SK-N-MC (cell line): ENCODE measurements around the gene MGAT5B.
"Not testable (repeated sequence)": the region's sequence is repeated elsewhere in the genome, so short reads cannot be mapped to it uniquely, and the experiment has no call there.

ENCODE experiments used
- DNase-seq: peaks from one replicate; pipeline ENCODE4 v3.0.0-alpha.2; 2011; ENCODE audit warnings: low read depth, low spot score
- H3K27ac ChIP-seq: fragments of 200-600 bp; sonication (generic); 2 replicates; pipeline ENCODE4 v1.5.1; 2016; ENCODE audit warnings: mixed run types
- H3K36me3 ChIP-seq: fragments of 200-600 bp; sonication (generic); 2 replicates; pipeline ENCODE4 v1.6.1; 2017; ENCODE audit warnings: antibody characterized with exemption, low read length, mixed read lengths; ENCODE audit not compliant: insufficient read depth
- H3K4me3 ChIP-seq: fragments of 200-600 bp; sonication (generic); 2 replicates; pipeline ENCODE4 v1.5.1; 2016
- H3K9ac ChIP-seq: fragments of 200-600 bp; sonication (generic); 2 replicates; pipeline ENCODE4 v1.8.0; 2017; ENCODE audit warnings: mixed run types, mixed read lengths; ENCODE audit not compliant: insufficient read length
- H3K9me3 ChIP-seq: fragments of 200-600 bp; sonication (generic); 2 replicates; pipeline ENCODE4 v1.6.1; 2017; ENCODE audit warnings: low read depth, mild to moderate bottlenecking, antibody characterized with exemption, low read length, moderate library complexity, mixed read lengths
- EZH2 ChIP-seq: fragments of 200-600 bp; sonication (generic); IDR thresholded peaks from one replicate; pipeline ENCODE4 v1.6.1; 2017; ENCODE audit warnings: antibody characterized with exemption
- FOXP2 ChIP-seq: optimal IDR thresholded peaks from 2 replicates; pipeline ENCODE3; 2011; ENCODE audit warnings: mild to moderate bottlenecking, moderate library complexity; ENCODE audit not compliant: insufficient read depth; ENCODE audit errors: extremely low read length, control extremely low read depth
- POLR2AphosphoS5 ChIP-seq: IDR thresholded peaks from 2 replicates; pipeline ENCODE4 v1.6.1; 2012; ENCODE audit warnings: mild to moderate bottlenecking, low read depth, low read length, borderline replicate concordance

MGAT5B gene

GRCh38 chr17:76830987-76831715, 37.1 kb upstream of the MGAT5B start:
- no peak for TF ChIP-seq EZH2
- no peak for TF ChIP-seq FOXP2
- TF ChIP-seq POLR2AphosphoS5: no peak
- H3K9ac ChIP-seq: no peak overlapping the region
- no peak overlapping the region for H3K4me3 ChIP-seq
- H3K27ac ChIP-seq: no peak overlapping the region
- DNase-seq: no peak
- no peaks in the 10 kb centered on the region for H3K9me3 ChIP-seq
- H3K36me3 ChIP-seq: no peaks in the 10 kb centered on the region

GRCh38 chr17:76833034-76833644, 35.1 kb upstream of the MGAT5B start:
- H3K4me3 ChIP-seq: no peak overlapping the region
- no peaks in the 10 kb centered on the region for H3K9me3 ChIP-seq
- TF ChIP-seq FOXP2 (no peak), POLR2AphosphoS5 (no peak), EZH2 (no peak)
- no peak overlapping the region for H3K27ac ChIP-seq
- H3K36me3 ChIP-seq: no peaks in the 10 kb centered on the region
- DNase-seq: no peak
- H3K9ac ChIP-seq: no peak overlapping the region

GRCh38 chr17:76833747-76834146, 34.5 kb upstream of the MGAT5B start:
- Histone ChIP-seq H3K9ac (no peak overlapping the region), H3K27ac (no peak overlapping the region), H3K4me3 (no peak overlapping the region), H3K9me3 (no peaks in the 10 kb centered on the region), H3K36me3 (no peaks in the 10 kb centered on the region)
- DNase-seq: no peak
- TF ChIP-seq EZH2 (no peak), POLR2AphosphoS5 (no peak), FOXP2 (no peak)

GRCh38 chr17:76834870-76835269, 33.3 kb upstream of the MGAT5B start:
- Histone ChIP-seq H3K4me3 (no peak overlapping the region), H3K36me3 (no peaks in the 10 kb centered on the region), H3K27ac (no peak overlapping the region), H3K9ac (no peak overlapping the region), H3K9me3 (no peaks in the 10 kb centered on the region)
- TF ChIP-seq POLR2AphosphoS5: no peak
- TF ChIP-seq FOXP2: no peak
- no peak for TF ChIP-seq EZH2
- DNase-seq: no peak

GRCh38 chr17:76840443-76840767, 27.8 kb upstream of the MGAT5B start:
- TF ChIP-seq EZH2: no peak
- TF ChIP-seq POLR2AphosphoS5: no peak
- no peak for TF ChIP-seq FOXP2
- Histone ChIP-seq H3K27ac (no peak overlapping the region), H3K4me3 (no peak overlapping the region), H3K9ac (no peak overlapping the region), H3K36me3 (no peaks in the 10 kb centered on the region), H3K9me3 (no peaks in the 10 kb centered on the region)
- no peak for DNase-seq

GRCh38 chr17:76840884-76841775, 27.1 kb upstream of the MGAT5B start:
- Histone ChIP-seq H3K36me3 (no peaks in the 10 kb centered on the region), H3K4me3 (no peak overlapping the region), H3K9ac (no peak overlapping the region), H3K27ac (no peak overlapping the region), H3K9me3 (no peaks in the 10 kb centered on the region)
- no peak for TF ChIP-seq EZH2
- TF ChIP-seq FOXP2: no peak
- TF ChIP-seq POLR2AphosphoS5: no peak
- no peak for DNase-seq

GRCh38 chr17:76841776-76842405, 26.3 kb upstream of the MGAT5B start:
- H3K9ac ChIP-seq: no peak overlapping the region
- no peak overlapping the region for H3K27ac ChIP-seq
- TF ChIP-seq EZH2: no peak
- no peak for TF ChIP-seq POLR2AphosphoS5
- DNase-seq: no peak
- H3K9me3 ChIP-seq: no peaks in the 10 kb centered on the region
- no peak overlapping the region for H3K4me3 ChIP-seq
- no peaks in the 10 kb centered on the region for H3K36me3 ChIP-seq

GRCh38 chr17:76843068-76843467, 25.1 kb upstream of the MGAT5B start:
- not testable (repeated sequence) for DNase-seq, H3K4me3 ChIP-seq, H3K9me3 ChIP-seq, H3K27ac ChIP-seq, H3K36me3 ChIP-seq, H3K9ac ChIP-seq
